ENCODE data around the gene HTR3D.

HTR3D gene

GRCh38 chr3:183988216-183988790 is 43.2 kb upstream of the HTR3D start:
- ChIA-PET POLR2A (no interaction called here), CTCF (interaction anchor here (0.6 kb wide), 1 partner anchor 18 kb away, joined by 3 read pairs; no protein-coding TSS in a partner anchor)
- TF ChIP-seq ZNF121 (tag by site-specific recombination; IDR thresholded peaks at IDR 0.05) (no peak), KLF10 (tag by site-specific recombination; IDR thresholded peaks at IDR 0.05) (no peak), ZNF785 (tag by site-specific recombination; IDR thresholded peaks at IDR 0.05) (no peak), KLF8 (tag by site-specific recombination; IDR thresholded peaks at IDR 0.05) (no peak)
- TF ChIP-seq, protein P1, sequence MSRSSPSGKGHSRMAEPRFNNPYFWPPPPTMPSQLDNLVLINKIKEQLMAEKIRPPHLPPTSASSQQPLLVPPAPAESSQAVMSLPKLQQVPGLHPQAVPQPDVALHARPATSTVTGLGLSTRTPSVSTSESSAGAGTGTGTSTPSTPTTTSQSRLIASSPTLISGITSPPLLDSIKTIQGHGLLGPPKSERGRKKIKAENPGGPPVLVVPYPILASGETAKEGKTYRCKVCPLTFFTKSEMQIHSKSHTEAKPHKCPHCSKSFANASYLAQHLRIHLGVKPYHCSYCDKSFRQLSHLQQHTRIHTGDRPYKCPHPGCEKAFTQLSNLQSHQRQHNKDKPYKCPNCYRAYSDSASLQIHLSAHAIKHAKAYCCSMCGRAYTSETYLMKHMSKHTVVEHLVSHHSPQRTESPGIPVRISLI (tag by site-specific recombination; IDR thresholded peaks at IDR 0.05) = no peak
- TF ChIP-seq, protein P2, sequence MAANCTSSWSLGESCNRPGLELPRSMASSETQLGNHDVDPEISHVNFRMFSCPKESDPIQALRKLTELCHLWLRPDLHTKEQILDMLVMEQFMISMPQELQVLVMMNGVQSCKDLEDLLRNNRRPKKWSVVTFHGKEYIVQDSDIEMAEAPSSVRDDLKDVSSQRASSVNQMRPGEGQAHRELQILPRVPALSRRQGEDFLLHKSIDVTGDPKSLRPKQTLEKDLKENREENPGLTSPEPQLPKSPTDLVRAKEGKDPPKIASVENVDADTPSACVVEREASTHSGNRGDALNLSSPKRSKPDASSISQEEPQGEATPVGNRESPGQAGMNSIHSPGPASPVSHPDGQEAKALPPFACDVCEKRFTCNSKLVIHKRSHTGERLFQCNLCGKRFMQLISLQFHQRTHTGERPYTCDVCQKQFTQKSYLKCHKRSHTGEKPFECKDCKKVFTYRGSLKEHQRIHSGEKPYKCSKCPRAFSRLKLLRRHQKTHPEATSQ (tag by site-specific recombination; IDR thresholded peaks at IDR 0.05) = no peak
- TF ChIP-seq, protein P3, sequence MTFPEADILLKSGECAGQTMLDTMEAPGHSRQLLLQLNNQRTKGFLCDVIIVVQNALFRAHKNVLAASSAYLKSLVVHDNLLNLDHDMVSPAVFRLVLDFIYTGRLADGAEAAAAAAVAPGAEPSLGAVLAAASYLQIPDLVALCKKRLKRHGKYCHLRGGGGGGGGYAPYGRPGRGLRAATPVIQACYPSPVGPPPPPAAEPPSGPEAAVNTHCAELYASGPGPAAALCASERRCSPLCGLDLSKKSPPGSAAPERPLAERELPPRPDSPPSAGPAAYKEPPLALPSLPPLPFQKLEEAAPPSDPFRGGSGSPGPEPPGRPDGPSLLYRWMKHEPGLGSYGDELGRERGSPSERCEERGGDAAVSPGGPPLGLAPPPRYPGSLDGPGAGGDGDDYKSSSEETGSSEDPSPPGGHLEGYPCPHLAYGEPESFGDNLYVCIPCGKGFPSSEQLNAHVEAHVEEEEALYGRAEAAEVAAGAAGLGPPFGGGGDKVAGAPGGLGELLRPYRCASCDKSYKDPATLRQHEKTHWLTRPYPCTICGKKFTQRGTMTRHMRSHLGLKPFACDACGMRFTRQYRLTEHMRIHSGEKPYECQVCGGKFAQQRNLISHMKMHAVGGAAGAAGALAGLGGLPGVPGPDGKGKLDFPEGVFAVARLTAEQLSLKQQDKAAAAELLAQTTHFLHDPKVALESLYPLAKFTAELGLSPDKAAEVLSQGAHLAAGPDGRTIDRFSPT (tag by site-specific recombination; IDR thresholded peaks at IDR 0.05) = no peak
- no peaks in the 10 kb centered on the region for H3K4me1 ChIP-seq (ENCODE audit: control insufficient read depth, insufficient read depth, low read length)
- no peak overlapping the region for H3K27ac ChIP-seq (ENCODE audit: extremely low read depth, low read depth, low read length)
- H3K4me3 ChIP-seq (ENCODE audit: low read depth, low read length) = no peak overlapping the region
- H3K36me3 ChIP-seq (ENCODE audit: control insufficient read depth in 2 of 2, insufficient read depth in 1 of 2, low read length in 2 of 2) = peaks cover 0 to 58% of the 10 kb centered on the region in 2 experiments; a peak in 2 of 3 replicates
- H3K9me3 ChIP-seq (ENCODE audit: control insufficient read depth, insufficient read depth, low read depth, low read length) = no peaks in the 10 kb centered on the region

- POLR2A ChIA-PET = no interaction called here
- CTCF ChIA-PET = interaction anchor here (1.0 kb wide), 1 partner anchor 96 kb away, joined by 3 read pairs; no protein-coding TSS in a partner anchor
- H3K4me1 ChIP-seq (ENCODE audit: control insufficient read depth, insufficient read depth, low read length) = no peaks in the 10 kb centered on the region
- no peak overlapping the region for H3K27ac ChIP-seq (ENCODE audit: extremely low read depth, low read depth, low read length)
- H3K36me3 ChIP-seq (ENCODE audit: control insufficient read depth in 2 of 2, insufficient read depth in 1 of 2, low read length in 2 of 2) = peaks cover 0 to 32% of the 10 kb centered on the region in 2 experiments; a peak in 2 of 3 replicates
- H3K9me3 ChIP-seq (ENCODE audit: control insufficient read depth, insufficient read depth, low read depth, low read length) = no peaks in the 10 kb centered on the region
- H3K4me3 ChIP-seq (ENCODE audit: low read depth, low read length) = no peak overlapping the region
- TF ChIP-seq ZSCAN30 (tag by site-specific recombination; IDR thresholded peaks at IDR 0.05) (no peak), ZNF830 (tag by site-specific recombination; IDR thresholded peaks at IDR 0.05; ENCODE audit: low read depth) (no peak), ZIC2 (tag by site-specific recombination; IDR thresholded peaks at IDR 0.05) (no peak), SALL2 (tag by site-specific recombination; IDR thresholded peaks at IDR 0.05; ENCODE audit: borderline replicate concordance) (no peak), ZEB2 (tag by site-specific recombination; IDR thresholded peaks at IDR 0.05) (no peak), ZBTB26 (tag by site-specific recombination; optimal IDR thresholded peaks at IDR 0.05) (no peak), GLI4 (tag by site-specific recombination; IDR thresholded peaks at IDR 0.05) (no peak), TSHZ1 (tag by site-specific recombination; IDR thresholded peaks at IDR 0.05; ENCODE audit: borderline replicate concordance) (no peak), ZNF510 (tag by site-specific recombination; IDR thresholded peaks at IDR 0.05; ENCODE audit: insufficient replicate concordance) (no peak), ZNF354C (tag by site-specific recombination; IDR thresholded peaks at IDR 0.05; ENCODE audit: borderline replicate concordance, low read depth) (no peak), ATF2 (tag by site-specific recombination; IDR thresholded peaks at IDR 0.05; ENCODE audit: low read depth) (no peak), ZBTB21 (tag by site-specific recombination; IDR thresholded peaks at IDR 0.05) (no peak), KLF16 (tag by site-specific recombination; IDR thresholded peaks at IDR 0.05) (no peak), KLF17 (tag by site-specific recombination; IDR thresholded peaks at IDR 0.05) (no peak), ZNF677 (tag by site-specific recombination; IDR thresholded peaks at IDR 0.05) (no peak)
Measured at GRCh38 chr3:183991403-183991802, 40.1 kb upstream of the HTR3D start.

Data from HEK293 (cell line).